IMR-90 (cell line): ENCODE data around the gene MAP3K7CL. TPM values are rescaled to one million over a fixed set of nuclear protein-coding genes. Genes with fewer than 3 reads are reported as not detected.

Experiments used
- ATAC-seq: fragments of 200-7000 bp; cut with Tn5 transposase; 2 replicates; pipeline ENCODE4 v1.9.1; 2020; ENCODE audit warnings: low read depth, mild to moderate bottlenecking, moderate library complexity
- BruUV-seq: library from RNA; stranded (reverse); fragments of 400-500 nt; replicated peaks from 2 replicates; lab custom pipeline; 2021; lab: Mats Ljungman, UMichigan
- CTCF ChIA-PET: fragments of 300-600 bp; formaldehyde crosslinking; extraction: SDS; loops from one replicate; lab custom pipeline; 2021; ENCODE audit warnings: antibody characterized with exemption; lab: Yijun Ruan, JAX
- POLR2A ChIA-PET: fragments of 300-600 bp; sonication (Branson Sonifier 250); formaldehyde crosslinking; loops from one replicate; lab custom pipeline; 2022; ENCODE audit warnings: antibody characterized with exemption; ENCODE audit not compliant: unreplicated experiment; lab: Charles Lee
- DNase-seq: peaks from one replicate; pipeline ENCODE4 v3.0.0; 2013
- H2AFZ ChIP-seq: replicated peaks from 2 replicates; pipeline ENCODE3; 2013; ENCODE audit warnings: low read length, mild to moderate bottlenecking; ENCODE audit not compliant: poor library complexity
- H2AK5ac ChIP-seq: 2 replicates; pipeline ENCODE4 v1.6.1; 2013; ENCODE audit warnings: low read depth, low read length, inconsistent platforms
- H2AK9ac ChIP-seq: replicated peaks from 2 replicates; pipeline ENCODE3; 2013; ENCODE audit warnings: mild to moderate bottlenecking, low read depth, low read length, moderate library complexity; ENCODE audit not compliant: poor library complexity
- H2BK120ac ChIP-seq: 2 replicates; pipeline ENCODE4 v1.6.1; 2013; ENCODE audit warnings: low read depth, low read length, inconsistent platforms
- H2BK15ac ChIP-seq: 3 replicates; pipeline ENCODE4 v1.6.1; 2013; ENCODE audit warnings: low read depth, low read length, inconsistent platforms
- H2BK20ac ChIP-seq: 2 replicates; pipeline ENCODE4 v1.6.1; 2013; ENCODE audit warnings: low read depth, mild to moderate bottlenecking, inconsistent platforms, low read length, moderate library complexity
- H2BK5ac ChIP-seq: 2 replicates; pipeline ENCODE4 v1.6.1; 2013; ENCODE audit warnings: mild to moderate bottlenecking, low read depth, low read length, inconsistent platforms; ENCODE audit not compliant: poor library complexity, severe bottlenecking
- H3K14ac ChIP-seq: replicated peaks from 2 replicates; pipeline ENCODE4 v1.6.1; 2013; ENCODE audit warnings: low read depth, low read length, inconsistent platforms
- H3K18ac ChIP-seq: 2 replicates; pipeline ENCODE4 v1.6.1; 2013; ENCODE audit warnings: low read depth, low read length, control low read depth
- H3K23ac ChIP-seq: 2 replicates; pipeline ENCODE4 v1.6.1; 2013; ENCODE audit warnings: low read depth, low read length, inconsistent platforms
- H3K27ac ChIP-seq: 2 replicates; pipeline ENCODE4 v1.5.1; 2013; ENCODE audit warnings: mild to moderate bottlenecking, control low read depth, low read length; ENCODE audit not compliant: insufficient read depth
- H3K27me3 ChIP-seq: 2 replicates; pipeline ENCODE4 v1.6.1; 2013; ENCODE audit warnings: low read length; ENCODE audit not compliant: control insufficient read depth, insufficient read depth
- H3K36me3 ChIP-seq: 2 replicates; pipeline ENCODE4 v1.6.1; 2013; ENCODE audit warnings: low read length, mixed read lengths; ENCODE audit not compliant: control insufficient read depth, insufficient read depth
- H3K4ac ChIP-seq: 2 replicates; pipeline ENCODE4 v1.6.1; 2013; ENCODE audit warnings: low read depth, low read length, inconsistent platforms
- H3K4me1 ChIP-seq: 2 replicates; pipeline ENCODE4 v1.6.1; 2013; ENCODE audit warnings: low read length, mixed read lengths; ENCODE audit not compliant: control insufficient read depth, insufficient read depth
- H3K4me2 ChIP-seq: 2 replicates; pipeline ENCODE4 v1.6.1; 2013; ENCODE audit warnings: low read depth, mild to moderate bottlenecking, control low read depth, low read length, moderate library complexity
- H3K4me3 ChIP-seq: 2 replicates; pipeline ENCODE4 v1.5.1; 2013; ENCODE audit warnings: low read depth, mild to moderate bottlenecking, control low read depth, low read length, moderate library complexity; ENCODE audit not compliant: insufficient read depth
- H3K56ac ChIP-seq: 2 replicates; pipeline ENCODE4 v1.6.1; 2013; ENCODE audit warnings: low read length, inconsistent platforms; ENCODE audit not compliant: insufficient read depth; ENCODE audit errors: extremely low read depth
- H3K79me1 ChIP-seq, 2 experiments: 2 replicates each; pipeline ENCODE4 v1.6.1; 2013; ENCODE audit warnings: low read length in 2 of 2, inconsistent platforms in 1 of 2, low read depth in 1 of 2
- H3K9ac ChIP-seq: 2 replicates; pipeline ENCODE4 v1.6.1; 2013; ENCODE audit warnings: low read depth, low read length, control low read depth
- H3K9me1 ChIP-seq: 2 replicates; pipeline ENCODE4 v1.6.1; 2013; ENCODE audit warnings: low read length, inconsistent platforms; ENCODE audit not compliant: insufficient read depth
- H3K9me3 ChIP-seq: 2 replicates; pipeline ENCODE4 v1.6.1; 2013; ENCODE audit warnings: low read length; ENCODE audit not compliant: control insufficient read depth, insufficient read depth
- H4K20me1 ChIP-seq: 2 replicates; pipeline ENCODE4 v1.6.1; 2013; ENCODE audit warnings: low read length, inconsistent platforms; ENCODE audit not compliant: insufficient read depth
- H4K5ac ChIP-seq: 2 replicates; pipeline ENCODE4 v1.6.1; 2013; ENCODE audit warnings: mild to moderate bottlenecking, low read depth, low read length, control low read depth
- H4K8ac ChIP-seq, 2 experiments: 2 replicates each; pipeline ENCODE4 v1.6.1; 2013; ENCODE audit warnings: low read depth in 2 of 2, low read length in 2 of 2, control low read depth in 1 of 2, inconsistent platforms in 1 of 2
- H4K91ac ChIP-seq: 2 replicates; pipeline ENCODE4 v1.6.1; 2013; ENCODE audit warnings: low read depth, low read length, inconsistent platforms; ENCODE audit not compliant: insufficient read depth
- BHLHE40 ChIP-seq: fragments of 150-350 bp; IDR thresholded peaks from 2 replicates; pipeline ENCODE4 v1.6.1; 2016; ENCODE audit warnings: mild to moderate bottlenecking, low read depth, low read length
- MAZ ChIP-seq: IDR thresholded peaks from 2 replicates; pipeline ENCODE4 v1.6.1; 2012; ENCODE audit warnings: low read depth, mild to moderate bottlenecking, low read length, improper control_type of control experiment, moderate library complexity, borderline replicate concordance
- RAD21 ChIP-seq: IDR thresholded peaks from 2 replicates; pipeline ENCODE4 v1.6.1; 2012; ENCODE audit warnings: low read length, improper control_type of control experiment
- RFX5 ChIP-seq: IDR thresholded peaks from 2 replicates; pipeline ENCODE4 v1.8.0; 2012; ENCODE audit warnings: low read depth, mild to moderate bottlenecking, low read length, moderate library complexity
- WGBS, 2 experiments: methylation state at CpG; one replicate each; pipeline versions ENCODE4 v1.1.5 to v1.1.7; 2013; ENCODE audit warnings: missing lambda C conversion rate in 2 of 2; ENCODE audit not compliant: insufficient read length in 1 of 2; ENCODE audit errors: extremely low coverage in 2 of 2; 5-methylcytosine and 5-hydroxymethylcytosine counted together
- dilution Hi-C: fragments of 300-500 bp; cut with HindIII; formaldehyde crosslinking; loops from one replicate; pipeline ENCODE4 v1.14.3; 2018; ENCODE audit warnings: low sequenced_read_pairs; ENCODE audit not compliant: unreplicated experiment
- in situ Hi-C: fragments of 300-500 bp; cut with MboI; formaldehyde crosslinking; loops from 3 replicates; pipeline ENCODE4 v1.14.3; 2019; ENCODE audit warnings: low sequenced_read_pairs, inconsistent platforms, mixed read lengths
- intact Hi-C: fragments of 100-400 bp; cut with micrococcal nuclease; formaldehyde crosslinking; loops from 2 replicates; pipeline ENCODE4 v1.10.0; 2022
- polyA plus RNA-seq, 3 experiments: library from polyadenylated mRNA; depleted of rRNA; stranded (reverse); fragments of >200 nt; gene quantifications; 2 replicates each; pipeline ENCODE4 v1.2.3, GENCODE V29; 2012; ENCODE audit warnings: low replicate concordance in 1 of 3
- total RNA-seq: library from RNA; depleted of rRNA; stranded (reverse); fragments of >200 nt; gene quantifications from 2 replicates; pipeline ENCODE4 v1.2.3, GENCODE V29; 2012

Gene MAP3K7CL
- total and polyA plus RNA-seq, 2 of the 4 experiments (the other 2 are of a cell fraction) = 21.0 to 22.3 TPM

GRCh38 chr21:29176471-29177120 lies 46.2 kb downstream of the MAP3K7CL start:
- Histone ChIP-seq H2BK20ac (peak overlapping the region; percentile 5), H4K20me1 (no peaks in the 10 kb centered on the region), H3K4me3 (no peak overlapping the region), H4K8ac (peak overlapping the region in 1 of 2 experiments; percentile 3; a peak in 1 of 4 replicates), H3K4ac (peak overlapping the region; percentile 73), H3K9ac (no peak overlapping the region), H3K79me1 (peaks cover 0 to 13% of the 10 kb centered on the region in 2 experiments; a peak in 1 of 4 replicates), H2BK15ac (peak overlapping the region; percentile 77; the same call in 1 of the 3 replicates), H3K9me1 (peaks cover 5% of the 10 kb centered on the region; the same call in 1 of the 2 replicates), H2AK9ac (no peak overlapping the region), H3K27me3 (no peaks in the 10 kb centered on the region), H4K91ac (peak overlapping the region; percentile 50), H3K4me2 (no peak overlapping the region), H3K27ac (0 out of 2 replicates have a peak overlapping the region, but pooled peaks have one; percentile 5), H3K56ac (no peak overlapping the region), H3K18ac (peak overlapping the region; percentile 51; the same call in 1 of the 2 replicates), H3K4me1 (peaks cover 7% of the 10 kb centered on the region), H3K36me3 (no peaks in the 10 kb centered on the region), H2AFZ (no peak overlapping the region), H3K14ac (0 out of 2 replicates have a peak overlapping the region, but pooled peaks have one; percentile 33), H2AK5ac (peak overlapping the region; percentile 84), H2BK120ac (peak overlapping the region; percentile 43; the same call in 1 of the 2 replicates), H4K5ac (peak overlapping the region; percentile 54), H2BK5ac (no peak overlapping the region), H3K9me3 (no peaks in the 10 kb centered on the region), H3K23ac (peak overlapping the region; percentile 49)
- ATAC-seq = no peak
- POLR2A ChIA-PET = no interaction called here
- intact Hi-C loops (no loop called here), dilution Hi-C loops (no loop called here), in situ Hi-C loops (loop anchor here (10.0 kb wide), 1 partner anchor 128 kb away; no protein-coding TSS in a partner anchor)
- WGBS, 2 experiments = no CpG with 5 or more reads among the region's 2 CpGs
- no TSS peak for BruUV-seq
- no peak for TF ChIP-seq MAZ
- TF ChIP-seq RAD21 = no peak
- TF ChIP-seq RFX5 = no peak
- no peak for TF ChIP-seq BHLHE40
- CTCF ChIA-PET = no interaction called here
- no peak for DNase-seq
